ENCODE results near the gene DLG2.

The DLG2 gene

DNA sequence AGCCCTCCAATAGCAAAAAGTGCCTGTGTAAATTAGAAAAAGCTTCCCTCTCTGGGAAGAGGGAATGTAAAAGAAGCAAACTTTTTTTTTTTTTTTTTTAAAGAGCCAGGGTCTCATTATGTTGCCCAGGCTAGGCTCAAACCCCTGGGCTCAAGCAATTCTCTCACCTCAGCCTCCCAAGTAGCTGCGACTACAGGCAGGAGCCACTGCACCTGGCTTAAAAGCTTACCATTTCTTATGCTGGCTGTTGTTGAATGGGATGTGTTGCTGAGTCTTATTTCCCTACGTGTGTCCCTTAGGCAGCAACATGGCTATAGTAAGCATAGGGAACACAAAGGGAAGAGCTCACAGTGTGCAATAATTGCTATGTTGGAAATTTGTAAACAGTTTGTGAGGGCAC, 2115.5 kb downstream of the DLG2 start:
- TF ChIP-seq FOXP2 (optimal IDR thresholded peaks at IDR 0.05; ENCODE audit: borderline replicate concordance, extremely low read depth, extremely low read length, insufficient read depth) (no peak), REST (IDR thresholded peaks at IDR 0.05; ENCODE audit: insufficient read depth in 1 of 2, low read depth in 2 of 2, low read length in 2 of 2) (no peak), SIN3A (IDR thresholded peaks at IDR 0.05; ENCODE audit: borderline replicate concordance, insufficient read depth, low read length) (no peak), POLR2AphosphoS5 (IDR thresholded peaks at IDR 0.05; ENCODE audit: low read depth, low read length) (no peak), TAF1 (IDR thresholded peaks at IDR 0.05; ENCODE audit: borderline replicate concordance, insufficient read depth, low read length) (no peak)

DNA sequence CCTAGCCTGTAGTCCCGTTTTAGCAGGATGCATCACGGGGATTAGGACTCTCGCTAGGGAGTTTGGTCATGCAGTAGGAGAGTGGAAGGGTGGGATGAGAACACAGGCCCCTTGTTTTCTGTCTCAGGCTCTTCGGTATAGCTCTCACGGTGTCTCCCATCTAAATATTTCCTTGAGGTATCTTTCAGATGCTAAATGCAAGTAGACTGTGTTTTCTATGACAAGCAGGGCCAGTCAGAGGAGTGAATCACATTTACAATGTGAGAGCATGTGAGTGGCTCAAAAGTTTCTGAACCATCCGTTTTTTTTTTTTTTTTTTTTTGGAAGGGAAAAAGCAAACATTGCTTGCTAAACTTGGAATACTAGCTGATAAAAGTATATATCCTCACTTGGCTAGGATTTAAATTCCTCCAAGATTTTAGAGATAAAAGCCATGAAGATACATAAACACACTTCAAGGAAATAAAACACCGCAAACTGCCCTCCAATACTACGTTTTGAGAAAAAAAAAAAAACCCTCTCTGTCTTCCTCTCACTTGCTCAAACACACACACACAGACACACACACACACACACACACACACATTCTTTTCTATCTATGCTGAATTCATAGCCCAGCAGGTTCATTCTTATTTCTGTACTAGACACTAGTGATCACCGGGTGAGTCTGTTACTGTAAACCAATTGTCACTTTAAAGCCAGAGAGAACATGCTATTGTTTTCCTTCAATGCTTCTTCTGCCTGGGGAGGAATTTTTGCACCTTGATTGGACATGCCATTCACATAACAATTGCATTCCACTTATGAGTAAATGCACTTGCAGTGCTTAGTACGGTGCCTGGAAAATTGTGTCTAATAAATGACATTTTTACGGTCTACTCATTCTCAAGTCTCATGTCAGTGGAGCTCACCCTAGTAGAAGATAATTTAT, 2116.3 kb downstream of the DLG2 start:
- no peak for TF ChIP-seq POLR2AphosphoS5 (IDR thresholded peaks at IDR 0.05; ENCODE audit: low read depth, low read length)
- no peak for TF ChIP-seq REST (IDR thresholded peaks at IDR 0.05; ENCODE audit: insufficient read depth in 1 of 2, low read depth in 2 of 2, low read length in 2 of 2)
- no peak for TF ChIP-seq FOXP2 (optimal IDR thresholded peaks at IDR 0.05; ENCODE audit: borderline replicate concordance, extremely low read depth, extremely low read length, insufficient read depth)
- no peak for TF ChIP-seq TAF1 (IDR thresholded peaks at IDR 0.05; ENCODE audit: borderline replicate concordance, insufficient read depth, low read length)
- TF ChIP-seq SIN3A (IDR thresholded peaks at IDR 0.05; ENCODE audit: borderline replicate concordance, insufficient read depth, low read length): no peak

- TF ChIP-seq SIN3A (IDR thresholded peaks at IDR 0.05; ENCODE audit: borderline replicate concordance, insufficient read depth, low read length): no peak
- TF ChIP-seq POLR2AphosphoS5 (IDR thresholded peaks at IDR 0.05; ENCODE audit: low read depth, low read length): no peak
- no peak for TF ChIP-seq TAF1 (IDR thresholded peaks at IDR 0.05; ENCODE audit: borderline replicate concordance, insufficient read depth, low read length)
- no peak for TF ChIP-seq REST (IDR thresholded peaks at IDR 0.05; ENCODE audit: insufficient read depth in 1 of 2, low read depth in 2 of 2, low read length in 2 of 2)
- no peak for TF ChIP-seq FOXP2 (optimal IDR thresholded peaks at IDR 0.05; ENCODE audit: borderline replicate concordance, extremely low read depth, extremely low read length, insufficient read depth)
Measured at GRCh38 chr11:83508804-83509203, 2118.3 kb downstream of the DLG2 start.

GRCh38 chr11:83502041-83502440, 2125.1 kb downstream of the DLG2 start:
- TF ChIP-seq POLR2AphosphoS5 (IDR thresholded peaks at IDR 0.05; ENCODE audit: low read depth, low read length) (no peak), SIN3A (IDR thresholded peaks at IDR 0.05; ENCODE audit: borderline replicate concordance, insufficient read depth, low read length) (no peak), TAF1 (IDR thresholded peaks at IDR 0.05; ENCODE audit: borderline replicate concordance, insufficient read depth, low read length) (no peak), REST (IDR thresholded peaks at IDR 0.05; ENCODE audit: insufficient read depth in 1 of 2, low read depth in 2 of 2, low read length in 2 of 2) (no peak), FOXP2 (optimal IDR thresholded peaks at IDR 0.05; ENCODE audit: borderline replicate concordance, extremely low read depth, extremely low read length, insufficient read depth) (no peak)
